ENCODE measurements around the gene DLL3. TPM values are rescaled to one million over a fixed set of nuclear protein-coding genes. Genes with fewer than 3 reads are reported as not detected.

Gene DLL3
- polyA plus RNA-seq, 1 donor from 2014 or later = 35.5 TPM

GRCh38 chr19:39499932-39500331, 1.2 kb downstream of the DLL3 start:
- H3K27ac ChIP-seq (ENCODE audit: low read length) = no peak overlapping the region
- peaks cover 5% of the 10 kb centered on the region for H3K79me2 ChIP-seq (replicated peaks; ENCODE audit: insufficient read depth, low read length)
- peaks cover 10% of the 10 kb centered on the region for H3K27me3 ChIP-seq (ENCODE audit: insufficient read depth, low read depth, low read length)
- H3K36me3 ChIP-seq (ENCODE audit: insufficient read depth, low read length) = no peaks in the 10 kb centered on the region
- H4K20me1 ChIP-seq (ENCODE audit: insufficient read depth) = no peaks in the 10 kb centered on the region
- TF ChIP-seq MXI1 (conservative IDR thresholded peaks at IDR 0.05; ENCODE audit: poor library complexity, severe bottlenecking) (no peak), EZH2 (IDR thresholded peaks at IDR 0.05; ENCODE audit: borderline replicate concordance, insufficient read depth, low read length, poor library complexity, severe bottlenecking) (no peak), SMC3 (conservative IDR thresholded peaks at IDR 0.05; ENCODE audit: poor library complexity) (no peak), POLR2AphosphoS5 (IDR thresholded peaks at IDR 0.05) (no peak), RAD21 (conservative IDR thresholded peaks at IDR 0.05) (no peak), EP300 (conservative IDR thresholded peaks at IDR 0.05; ENCODE audit: poor library complexity, severe bottlenecking) (no peak), TAF1 (IDR thresholded peaks at IDR 0.05; ENCODE audit: low read depth) (no peak), REST (IDR thresholded peaks at IDR 0.05; ENCODE audit: borderline replicate concordance) (no peak)
- TF ChIP-seq, protein P1, sequence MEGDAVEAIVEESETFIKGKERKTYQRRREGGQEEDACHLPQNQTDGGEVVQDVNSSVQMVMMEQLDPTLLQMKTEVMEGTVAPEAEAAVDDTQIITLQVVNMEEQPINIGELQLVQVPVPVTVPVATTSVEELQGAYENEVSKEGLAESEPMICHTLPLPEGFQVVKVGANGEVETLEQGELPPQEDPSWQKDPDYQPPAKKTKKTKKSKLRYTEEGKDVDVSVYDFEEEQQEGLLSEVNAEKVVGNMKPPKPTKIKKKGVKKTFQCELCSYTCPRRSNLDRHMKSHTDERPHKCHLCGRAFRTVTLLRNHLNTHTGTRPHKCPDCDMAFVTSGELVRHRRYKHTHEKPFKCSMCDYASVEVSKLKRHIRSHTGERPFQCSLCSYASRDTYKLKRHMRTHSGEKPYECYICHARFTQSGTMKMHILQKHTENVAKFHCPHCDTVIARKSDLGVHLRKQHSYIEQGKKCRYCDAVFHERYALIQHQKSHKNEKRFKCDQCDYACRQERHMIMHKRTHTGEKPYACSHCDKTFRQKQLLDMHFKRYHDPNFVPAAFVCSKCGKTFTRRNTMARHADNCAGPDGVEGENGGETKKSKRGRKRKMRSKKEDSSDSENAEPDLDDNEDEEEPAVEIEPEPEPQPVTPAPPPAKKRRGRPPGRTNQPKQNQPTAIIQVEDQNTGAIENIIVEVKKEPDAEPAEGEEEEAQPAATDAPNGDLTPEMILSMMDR (IDR thresholded peaks at IDR 0.05; ENCODE audit: poor library complexity, severe bottlenecking) = no peak
- H3K9ac ChIP-seq (ENCODE audit: low read length) = no peak overlapping the region
- H3K4me2 ChIP-seq (ENCODE audit: low read length) = no peak overlapping the region
- no peaks in the 10 kb centered on the region for H3K9me3 ChIP-seq (ENCODE audit: low read length)
- no peaks in the 10 kb centered on the region for H3F3A ChIP-seq (ENCODE audit: insufficient read depth, low read length, poor library complexity, severe bottlenecking)
- no peak overlapping the region for H2AFZ ChIP-seq (ENCODE audit: low read depth, low read length)
- H3K4me3 ChIP-seq (ENCODE audit: low read length) = no peak overlapping the region
- H3K9me2 ChIP-seq (ENCODE audit: insufficient read depth, low read length) = no peaks in the 10 kb centered on the region

- no peak overlapping the region for H3K9ac ChIP-seq (ENCODE audit: low read length)
- H3K9me2 ChIP-seq (ENCODE audit: insufficient read depth, low read length) = no peaks in the 10 kb centered on the region
- H3K27me3 ChIP-seq (ENCODE audit: insufficient read depth, low read depth, low read length) = peaks cover 10% of the 10 kb centered on the region
- H3K9me3 ChIP-seq (ENCODE audit: low read length) = no peaks in the 10 kb centered on the region
- H3K79me2 ChIP-seq (replicated peaks; ENCODE audit: insufficient read depth, low read length) = peaks cover 5% of the 10 kb centered on the region
- no peak overlapping the region for H2AFZ ChIP-seq (ENCODE audit: low read depth, low read length)
- no peak overlapping the region for H3K27ac ChIP-seq (ENCODE audit: low read length)
- TF ChIP-seq MXI1 (conservative IDR thresholded peaks at IDR 0.05; ENCODE audit: poor library complexity, severe bottlenecking) = no peak
- TF ChIP-seq POLR2AphosphoS5 (IDR thresholded peaks at IDR 0.05) = no peak
- no peak for TF ChIP-seq SMC3 (conservative IDR thresholded peaks at IDR 0.05; ENCODE audit: poor library complexity)
- TF ChIP-seq EP300 (conservative IDR thresholded peaks at IDR 0.05; ENCODE audit: poor library complexity, severe bottlenecking) = no peak
- TF ChIP-seq REST (IDR thresholded peaks at IDR 0.05; ENCODE audit: borderline replicate concordance) = no peak
- TF ChIP-seq EZH2 (IDR thresholded peaks at IDR 0.05; ENCODE audit: borderline replicate concordance, insufficient read depth, low read length, poor library complexity, severe bottlenecking) = no peak
- TF ChIP-seq, protein P1 (IDR thresholded peaks at IDR 0.05; ENCODE audit: poor library complexity, severe bottlenecking) = no peak
- no peak for TF ChIP-seq RAD21 (conservative IDR thresholded peaks at IDR 0.05)
- no peak for TF ChIP-seq TAF1 (IDR thresholded peaks at IDR 0.05; ENCODE audit: low read depth)
- H4K20me1 ChIP-seq (ENCODE audit: insufficient read depth) = no peaks in the 10 kb centered on the region
- H3K4me2 ChIP-seq (ENCODE audit: low read length) = no peak overlapping the region
- no peaks in the 10 kb centered on the region for H3F3A ChIP-seq (ENCODE audit: insufficient read depth, low read length, poor library complexity, severe bottlenecking)
- no peak overlapping the region for H3K4me3 ChIP-seq (ENCODE audit: low read length)
- no peaks in the 10 kb centered on the region for H3K36me3 ChIP-seq (ENCODE audit: insufficient read depth, low read length)
These were observed 1.8 kb downstream of the DLL3 start for GRCh38 chr19:39500543-39500942.
